ENCODE measurements around the gene OSGEP.

The OSGEP gene

DNA sequence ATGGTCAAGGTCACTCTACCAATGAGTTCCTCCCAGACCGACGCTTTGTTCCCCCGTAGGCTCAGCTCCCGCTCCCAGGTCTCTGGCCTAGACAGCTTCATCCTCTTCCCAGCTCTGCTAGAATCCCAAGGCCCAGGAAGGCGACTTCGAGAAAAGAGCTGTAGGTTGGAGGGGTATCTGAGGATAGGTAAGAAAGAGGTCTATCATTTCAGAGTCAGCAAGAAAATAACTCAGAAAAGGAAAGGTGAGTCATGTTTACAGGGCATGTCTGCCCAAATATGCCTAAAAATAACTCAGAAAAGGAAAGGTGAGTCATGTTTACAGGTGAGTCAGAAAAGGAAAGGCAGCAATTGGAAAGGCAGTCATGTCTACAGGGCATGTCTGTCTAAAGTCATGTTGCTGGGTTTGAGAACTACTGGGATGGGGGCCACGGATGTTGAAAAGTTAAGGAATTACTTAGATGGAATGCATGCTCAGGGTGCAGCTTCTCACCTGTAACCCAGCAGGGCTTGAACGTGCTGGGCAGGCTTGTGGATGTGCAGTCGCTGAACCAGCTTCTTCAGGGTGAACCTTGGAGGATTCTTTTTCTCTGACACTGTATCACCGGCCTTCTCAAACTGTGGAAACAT, 53.5 kb downstream of the OSGEP start:
- TF ChIP-seq, protein P1, sequence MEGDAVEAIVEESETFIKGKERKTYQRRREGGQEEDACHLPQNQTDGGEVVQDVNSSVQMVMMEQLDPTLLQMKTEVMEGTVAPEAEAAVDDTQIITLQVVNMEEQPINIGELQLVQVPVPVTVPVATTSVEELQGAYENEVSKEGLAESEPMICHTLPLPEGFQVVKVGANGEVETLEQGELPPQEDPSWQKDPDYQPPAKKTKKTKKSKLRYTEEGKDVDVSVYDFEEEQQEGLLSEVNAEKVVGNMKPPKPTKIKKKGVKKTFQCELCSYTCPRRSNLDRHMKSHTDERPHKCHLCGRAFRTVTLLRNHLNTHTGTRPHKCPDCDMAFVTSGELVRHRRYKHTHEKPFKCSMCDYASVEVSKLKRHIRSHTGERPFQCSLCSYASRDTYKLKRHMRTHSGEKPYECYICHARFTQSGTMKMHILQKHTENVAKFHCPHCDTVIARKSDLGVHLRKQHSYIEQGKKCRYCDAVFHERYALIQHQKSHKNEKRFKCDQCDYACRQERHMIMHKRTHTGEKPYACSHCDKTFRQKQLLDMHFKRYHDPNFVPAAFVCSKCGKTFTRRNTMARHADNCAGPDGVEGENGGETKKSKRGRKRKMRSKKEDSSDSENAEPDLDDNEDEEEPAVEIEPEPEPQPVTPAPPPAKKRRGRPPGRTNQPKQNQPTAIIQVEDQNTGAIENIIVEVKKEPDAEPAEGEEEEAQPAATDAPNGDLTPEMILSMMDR (IDR thresholded peaks at IDR 0.05; ENCODE audit: low read depth, low read length, missing control alignments) = no peak
- no peak for DNase-seq (ENCODE audit: extremely low read depth, low read depth)
- H3K4me3 ChIP-seq (replicated peaks; ENCODE audit: low read depth, low read length) = no peak overlapping the region

DNA sequence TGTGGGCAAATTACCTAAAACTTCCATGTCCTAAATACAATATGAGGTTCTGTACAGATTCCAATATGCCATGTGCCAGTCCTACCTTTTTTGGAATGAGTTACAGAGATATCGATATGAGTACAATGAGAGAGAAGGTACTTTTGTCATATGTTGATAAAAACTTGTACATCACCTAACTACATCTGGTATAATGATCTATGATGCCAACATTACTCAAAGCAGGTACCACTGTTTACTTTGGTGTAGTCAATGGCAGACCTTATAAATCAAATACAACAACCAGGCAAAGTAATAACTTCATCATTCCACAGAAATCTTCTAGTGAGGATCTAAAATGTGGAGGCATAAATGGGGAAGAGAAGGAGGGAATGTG, 54.0 kb downstream of the OSGEP start:
- no peak for DNase-seq (ENCODE audit: extremely low read depth, low read depth)
- TF ChIP-seq, protein P1 (IDR thresholded peaks at IDR 0.05; ENCODE audit: low read depth, low read length, missing control alignments) = no peak
- no peak overlapping the region for H3K4me3 ChIP-seq (replicated peaks; ENCODE audit: low read depth, low read length)

DNA sequence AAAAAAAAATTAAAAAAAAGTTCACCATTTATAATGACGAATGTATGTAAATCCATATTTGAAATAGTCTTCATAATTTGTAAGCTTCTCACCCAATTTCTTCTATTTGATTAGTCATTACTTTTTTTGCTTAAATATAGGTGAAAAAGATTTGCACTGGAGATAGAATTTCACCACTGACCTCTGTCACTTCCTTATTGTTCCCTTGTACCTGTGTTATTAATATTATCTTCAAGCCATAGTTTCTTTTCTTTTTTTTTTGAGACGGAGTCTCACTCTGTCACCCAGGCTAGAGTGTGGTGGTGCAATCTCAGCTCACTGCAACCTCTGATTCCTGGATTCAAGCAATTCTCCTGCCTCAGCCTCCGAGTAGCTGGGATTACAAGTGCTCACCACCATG, 57.1 kb downstream of the OSGEP start:
- TF ChIP-seq, protein P1 (IDR thresholded peaks at IDR 0.05; ENCODE audit: low read depth, low read length, missing control alignments) = no peak
- H3K4me3 ChIP-seq (replicated peaks; ENCODE audit: low read depth, low read length) = no peak overlapping the region
- DNase-seq (ENCODE audit: extremely low read depth, low read depth) = no peak

Data from HFF-Myc (cell line).